Ovary (tissue), 3 donors: ENCODE measurements around the gene TRUB1.

Experiments used
- POLR2A ChIP-seq: fragments of 450-650 bp; IDR thresholded peaks from one replicate; pipeline ENCODE4 v1.6.1; 2017; ENCODE audit warnings: antibody characterized with exemption, mild to moderate bottlenecking, moderate library complexity
- TF ChIP-seq, protein P1 (sequence below), 3 donors: fragments of 450-650 bp in 2 of 3; fragments of 200-600 bp in 1 of 3; IDR thresholded peaks; one replicate each; pipeline versions ENCODE4 v1.5.1 to v1.8.0; 2016 to 2022; ENCODE audit warnings: antibody characterized with exemption in 3 of 3, mild to moderate bottlenecking in 1 of 3
- donor health status: DM: no; HTN: no; CAD: no.

DNA sequence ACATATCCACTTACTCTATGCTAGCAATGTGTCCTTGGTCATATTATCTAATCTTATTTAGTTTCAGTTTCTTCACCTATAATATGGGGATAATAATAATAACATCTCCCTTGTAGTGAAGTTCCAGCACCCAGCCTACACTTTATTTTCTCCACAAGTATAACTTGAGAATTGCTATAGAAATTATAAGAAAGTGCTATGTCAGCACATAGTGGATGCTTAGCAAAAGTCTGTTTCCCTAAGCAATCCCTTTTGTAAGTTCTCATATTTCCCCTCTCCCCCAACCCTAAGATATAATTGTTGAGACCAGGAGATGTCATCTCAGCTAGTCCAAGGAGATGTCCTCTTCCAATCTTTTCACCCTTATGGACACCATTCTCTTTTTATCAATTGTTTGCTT lies 5.8 kb upstream of the TRUB1 start:
- TF ChIP-seq POLR2A = no peak
- TF ChIP-seq, protein P1, sequence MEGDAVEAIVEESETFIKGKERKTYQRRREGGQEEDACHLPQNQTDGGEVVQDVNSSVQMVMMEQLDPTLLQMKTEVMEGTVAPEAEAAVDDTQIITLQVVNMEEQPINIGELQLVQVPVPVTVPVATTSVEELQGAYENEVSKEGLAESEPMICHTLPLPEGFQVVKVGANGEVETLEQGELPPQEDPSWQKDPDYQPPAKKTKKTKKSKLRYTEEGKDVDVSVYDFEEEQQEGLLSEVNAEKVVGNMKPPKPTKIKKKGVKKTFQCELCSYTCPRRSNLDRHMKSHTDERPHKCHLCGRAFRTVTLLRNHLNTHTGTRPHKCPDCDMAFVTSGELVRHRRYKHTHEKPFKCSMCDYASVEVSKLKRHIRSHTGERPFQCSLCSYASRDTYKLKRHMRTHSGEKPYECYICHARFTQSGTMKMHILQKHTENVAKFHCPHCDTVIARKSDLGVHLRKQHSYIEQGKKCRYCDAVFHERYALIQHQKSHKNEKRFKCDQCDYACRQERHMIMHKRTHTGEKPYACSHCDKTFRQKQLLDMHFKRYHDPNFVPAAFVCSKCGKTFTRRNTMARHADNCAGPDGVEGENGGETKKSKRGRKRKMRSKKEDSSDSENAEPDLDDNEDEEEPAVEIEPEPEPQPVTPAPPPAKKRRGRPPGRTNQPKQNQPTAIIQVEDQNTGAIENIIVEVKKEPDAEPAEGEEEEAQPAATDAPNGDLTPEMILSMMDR (IDR thresholded peaks at IDR 0.05) = no peak
